Activated naive CD4-positive, alpha-beta T cell treated with Interleukin-2 at 50 U/mL for 16 hours (primary cell): ENCODE measurements around the gene LY6G6F.
"Not testable (repeated sequence)": the region's sequence is repeated elsewhere in the genome, so short reads cannot be mapped to it uniquely, and the experiment has no call there.

Experiments
- DNase-seq: peaks from one replicate; pipeline ENCODE4 v3.0.0-alpha.2; 2020

Gene LY6G6F

GRCh38 chr6:31702819-31703716 is 3.6 kb upstream of the LY6G6F start, which contains the start of gene ABHD16A:
TSS of gene ABHD16A (minus strand) at chr6:31703324. CDS start at chr6:31703281, 43 bp downstream.
- peak; percentile 96 for DNase-seq

DNA sequence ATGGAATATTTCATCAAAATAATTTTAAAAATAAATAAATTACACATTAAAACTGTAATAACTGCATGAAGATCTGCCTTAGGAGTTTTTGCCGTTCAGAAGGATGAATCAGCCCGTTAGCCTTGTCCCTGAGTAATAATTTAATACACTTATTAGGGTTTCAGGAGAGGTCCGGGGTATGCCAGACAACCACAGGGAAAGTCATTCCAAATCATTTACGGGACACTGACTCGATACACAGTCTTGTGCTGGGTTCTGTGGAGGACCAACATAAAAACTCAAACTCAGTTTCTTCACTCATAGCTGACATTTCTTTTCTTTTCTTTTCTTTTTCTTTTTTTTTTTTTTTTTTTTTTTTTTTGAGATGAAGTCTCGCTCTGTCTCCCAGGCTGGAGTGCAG is 735 bp upstream of the LY6G6F start:
- no peak for DNase-seq

DNA sequence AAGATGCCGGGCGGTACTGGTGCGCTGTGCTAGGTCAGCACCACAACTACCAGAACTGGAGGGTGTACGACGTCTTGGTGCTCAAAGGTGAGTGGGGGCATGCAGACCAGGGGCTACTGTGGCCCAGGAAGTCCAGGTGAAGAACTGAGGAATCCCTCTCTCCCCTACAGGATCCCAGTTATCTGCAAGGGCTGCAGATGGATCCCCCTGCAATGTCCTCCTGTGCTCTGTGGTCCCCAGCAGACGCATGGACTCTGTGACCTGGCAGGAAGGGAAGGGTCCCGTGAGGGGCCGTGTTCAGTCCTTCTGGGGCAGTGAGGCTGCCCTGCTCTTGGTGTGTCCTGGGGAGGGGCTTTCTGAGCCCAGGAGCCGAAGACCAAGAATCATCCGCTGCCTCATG is 1.0 kb downstream of the LY6G6F start:
- DNase-seq = no peak

- DNase-seq = no peak
Measured at GRCh38 chr6:31708224-31708623, 1.6 kb downstream of the LY6G6F start.

GRCh38 chr6:31709157-31709556 is 2.5 kb downstream of the LY6G6F start:
- not testable (repeated sequence) for DNase-seq

DNA sequence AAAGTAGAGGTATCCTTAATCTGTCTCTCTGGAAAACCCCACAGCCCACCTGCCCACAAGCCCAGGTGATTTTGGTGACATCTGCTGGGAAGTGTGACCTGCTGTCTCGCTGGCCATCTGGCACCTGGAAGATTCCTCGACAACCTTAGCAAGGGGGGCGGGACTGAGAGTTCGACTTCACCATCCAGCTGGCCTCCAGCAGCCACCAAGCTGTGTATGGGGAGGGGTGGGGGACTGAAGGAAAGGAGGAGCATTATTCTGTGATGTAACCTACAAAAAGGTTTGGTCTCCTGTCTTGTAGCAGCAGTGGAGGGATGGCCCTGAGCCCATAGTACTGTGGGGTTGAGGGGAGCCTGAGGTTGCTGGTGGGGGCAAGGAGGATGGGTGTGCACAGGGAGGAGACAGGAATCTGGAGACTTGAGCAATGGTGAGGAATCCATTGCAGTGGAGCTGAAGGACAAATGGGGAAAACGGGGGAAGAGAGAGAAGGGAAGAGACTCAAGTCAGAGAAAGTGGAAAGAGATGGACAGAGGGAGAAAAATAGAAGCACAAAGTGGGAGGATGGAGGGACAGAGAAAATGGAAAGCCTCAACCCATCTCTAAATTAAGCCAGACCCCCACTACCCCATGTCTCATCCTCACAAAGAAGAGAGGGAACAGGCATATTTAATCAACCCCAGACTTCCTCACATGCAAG is 4.0 kb downstream of the LY6G6F start:
- no peak for DNase-seq

DNA sequence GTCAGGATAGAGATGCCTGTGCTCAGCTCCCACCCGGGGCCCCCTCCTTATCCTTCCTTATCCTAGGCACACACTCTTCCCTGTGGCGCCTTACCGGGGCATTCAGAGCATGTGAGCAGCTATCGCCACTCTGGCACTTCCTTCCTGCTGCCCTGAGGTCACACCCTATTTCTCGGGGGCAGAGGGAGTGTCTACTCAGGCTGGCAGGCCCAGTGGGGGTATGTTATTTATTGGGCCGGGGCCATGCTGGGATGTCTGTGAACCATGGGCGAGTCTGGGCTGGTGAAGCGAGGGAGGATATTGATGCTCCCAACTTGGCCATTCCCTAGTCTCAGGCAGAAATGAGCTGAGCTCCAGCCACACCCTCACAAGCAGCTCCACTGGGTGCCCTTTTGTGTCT is 4.6 kb downstream of the LY6G6F start:
- DNase-seq = no peak

DNA sequence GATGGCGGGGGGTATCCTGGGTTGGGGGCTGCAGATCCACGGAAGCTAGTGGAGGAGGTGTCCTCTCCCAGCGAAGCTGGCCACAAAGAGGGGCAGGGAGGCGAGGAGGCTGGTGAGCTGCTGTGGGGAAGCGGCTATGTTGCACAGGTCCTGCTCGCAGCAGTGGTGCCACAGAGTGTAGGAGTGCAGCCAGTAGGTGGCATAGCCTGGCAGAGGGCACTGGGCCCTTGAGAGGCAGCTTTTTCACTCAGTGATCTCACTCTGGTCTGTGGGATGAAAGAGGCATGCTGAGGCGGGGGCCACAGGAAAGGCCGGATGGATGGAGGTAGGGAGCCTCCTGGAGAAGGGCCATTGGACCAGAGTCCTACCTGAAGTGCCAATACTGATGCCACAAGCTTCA is 5.6 kb downstream of the LY6G6F start:
- no peak for DNase-seq

- DNase-seq = no peak
Measured at GRCh38 chr6:31713465-31713864, 6.8 kb downstream of the LY6G6F start.

DNA sequence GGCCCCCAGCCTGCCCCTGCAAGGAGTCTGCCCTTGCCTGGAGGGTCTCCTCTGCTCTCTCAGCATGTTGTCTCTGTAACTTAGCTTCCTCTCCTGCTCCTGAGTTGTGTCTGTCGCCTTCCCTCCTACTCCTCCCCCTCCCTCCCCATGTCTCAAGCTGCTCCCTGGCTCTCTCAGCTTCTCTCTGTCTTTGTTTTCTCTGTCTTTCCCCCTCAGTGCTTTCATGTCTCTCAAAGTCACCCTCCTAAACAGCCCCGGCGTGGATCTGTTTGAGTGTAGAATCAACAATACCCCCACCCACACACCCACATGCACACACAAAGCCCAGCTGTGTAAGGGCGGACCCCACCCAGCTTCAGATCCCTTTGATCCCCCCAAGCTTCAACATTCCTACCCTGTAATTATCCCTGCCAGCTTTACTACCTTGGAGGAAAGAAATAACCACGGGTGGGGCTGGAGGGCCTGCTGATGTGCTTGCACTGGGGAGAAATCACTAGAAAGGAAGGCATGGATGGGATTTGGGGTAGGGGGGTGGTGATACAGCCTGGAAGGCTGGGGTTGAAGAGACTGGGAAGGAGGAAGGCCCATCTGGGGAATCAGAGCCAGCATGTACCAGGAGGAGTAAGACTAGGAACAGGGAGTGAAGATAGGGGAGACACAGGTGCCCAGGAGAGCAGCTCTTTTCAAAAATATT is 7.5 kb downstream of the LY6G6F start:
- DNase-seq = no peak

DNA sequence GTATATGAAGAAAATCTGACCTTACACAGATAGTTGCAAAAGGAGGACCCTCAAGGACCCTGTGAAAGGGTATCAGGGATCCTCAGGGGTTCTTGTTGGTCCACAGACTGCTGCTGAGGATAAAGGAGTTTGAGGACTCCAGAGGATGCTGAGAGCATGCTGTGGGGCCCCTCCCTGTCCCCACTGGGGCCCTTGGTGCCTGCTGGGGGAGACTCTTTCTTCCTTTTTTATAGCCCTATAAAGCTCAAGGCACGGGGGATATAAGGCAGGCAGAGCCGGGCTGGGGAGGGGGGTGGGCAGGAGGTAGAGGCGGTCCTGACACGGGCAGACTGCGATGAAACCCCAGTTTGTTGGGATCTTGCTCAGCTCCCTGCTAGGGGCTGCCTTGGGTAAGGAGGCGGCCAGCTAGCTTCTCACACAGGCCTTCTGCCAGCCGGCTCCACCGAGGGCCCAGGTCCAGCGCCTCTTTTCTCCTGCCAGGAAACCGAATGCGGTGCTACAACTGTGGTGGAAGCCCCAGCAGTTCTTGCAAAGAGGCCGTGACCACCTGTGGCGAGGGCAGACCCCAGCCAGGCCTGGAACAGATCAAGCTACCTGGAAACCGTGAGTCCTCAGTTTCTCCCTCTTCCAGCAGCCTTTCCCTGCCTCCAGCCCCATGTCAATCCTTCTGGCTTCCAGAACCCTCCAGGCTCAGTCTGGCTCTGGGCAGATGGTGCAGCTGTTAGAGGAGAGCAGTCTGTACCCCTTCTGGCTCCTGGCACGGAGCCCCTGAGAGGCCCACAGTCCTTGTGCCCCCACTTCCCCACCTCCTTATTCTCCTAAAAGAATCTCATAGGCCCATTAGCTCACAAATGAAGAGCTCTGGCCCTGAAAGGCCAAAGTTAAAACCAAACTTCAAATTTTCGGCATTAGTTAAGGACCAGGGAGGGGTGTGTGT is 8.6 kb downstream of the LY6G6F start, which contains the start of gene LY6G6D:
Gene LY6G6D (plus strand): TSS at position 327 of the 937 bp plus-strand sequence. CDS start 8 bp downstream, at position 335.
- DNase-seq = no peak

DNA sequence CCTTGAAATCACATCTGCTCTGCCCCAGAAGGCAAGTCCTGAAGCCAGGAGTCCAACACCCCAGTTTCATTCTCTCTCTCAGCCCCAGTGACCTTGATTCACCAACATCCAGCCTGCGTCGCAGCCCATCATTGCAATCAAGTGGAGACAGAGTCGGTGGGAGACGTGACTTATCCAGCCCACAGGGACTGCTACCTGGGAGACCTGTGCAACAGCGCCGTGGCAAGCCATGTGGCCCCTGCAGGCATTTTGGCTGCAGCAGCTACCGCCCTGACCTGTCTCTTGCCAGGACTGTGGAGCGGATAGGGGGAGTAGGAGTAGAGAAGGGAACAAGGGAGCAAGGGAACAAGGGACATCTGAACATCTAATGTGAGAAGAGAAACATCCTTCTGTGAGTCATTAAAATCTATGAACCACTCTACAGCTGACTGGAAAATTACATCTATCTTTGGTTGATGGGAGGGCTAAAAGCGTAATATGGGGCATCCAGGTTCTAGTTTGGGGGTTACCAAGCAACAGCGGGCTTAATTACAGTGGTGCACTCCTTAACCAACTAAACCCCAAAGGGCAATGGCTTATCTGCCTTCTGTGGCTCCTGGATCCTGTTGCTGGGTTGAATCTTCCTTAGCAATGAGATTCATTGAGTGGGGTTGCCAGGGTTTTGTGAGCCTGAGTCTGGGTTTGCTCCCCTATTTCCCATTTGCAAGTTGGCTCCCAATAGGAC is 11.0 kb downstream of the LY6G6F start:
- DNase-seq = no peak

GRCh38 chr6:31718265-31718664 is 11.6 kb downstream of the LY6G6F start:
- no peak for DNase-seq

GRCh38 chr6:31719001-31719400 is 12.3 kb downstream of the LY6G6F start:
- DNase-seq = no peak

DNA sequence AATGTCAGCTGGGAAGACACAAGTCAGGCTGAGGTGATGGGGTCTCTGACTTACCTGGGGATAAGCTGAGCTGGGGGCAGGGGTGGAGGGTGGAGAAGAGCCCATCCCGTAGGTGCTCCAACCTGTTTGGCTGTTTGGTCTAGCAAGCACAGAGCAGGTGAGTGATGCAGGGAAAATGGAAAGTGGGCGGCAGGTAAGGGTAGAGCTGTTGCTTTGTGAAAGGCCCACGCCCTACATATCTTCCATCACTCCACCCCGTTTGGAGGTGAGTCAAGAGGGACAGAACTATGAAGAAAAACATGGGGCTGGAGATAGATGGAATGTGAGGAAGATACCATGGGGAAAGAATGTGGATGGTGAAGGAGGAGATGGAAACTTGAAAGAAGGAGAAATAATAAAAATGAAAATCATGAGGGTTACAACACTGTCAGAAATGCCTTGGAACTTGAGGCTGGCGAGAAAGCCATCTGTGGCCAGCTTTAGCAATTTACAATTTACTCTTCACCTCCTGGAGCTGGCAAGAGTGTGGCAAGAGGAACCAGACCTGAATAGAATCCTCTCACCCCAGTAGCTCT is 13.6 kb downstream of the LY6G6F start:
- no peak for DNase-seq

- DNase-seq = no peak
Measured at GRCh38 chr6:31721351-31722020, 14.8 kb downstream of the LY6G6F start, which contains the start of gene LY6G6C. TSS of gene LY6G6C (minus strand) at chr6:31721746. CDS start at chr6:31721679, 67 bp downstream.

DNA sequence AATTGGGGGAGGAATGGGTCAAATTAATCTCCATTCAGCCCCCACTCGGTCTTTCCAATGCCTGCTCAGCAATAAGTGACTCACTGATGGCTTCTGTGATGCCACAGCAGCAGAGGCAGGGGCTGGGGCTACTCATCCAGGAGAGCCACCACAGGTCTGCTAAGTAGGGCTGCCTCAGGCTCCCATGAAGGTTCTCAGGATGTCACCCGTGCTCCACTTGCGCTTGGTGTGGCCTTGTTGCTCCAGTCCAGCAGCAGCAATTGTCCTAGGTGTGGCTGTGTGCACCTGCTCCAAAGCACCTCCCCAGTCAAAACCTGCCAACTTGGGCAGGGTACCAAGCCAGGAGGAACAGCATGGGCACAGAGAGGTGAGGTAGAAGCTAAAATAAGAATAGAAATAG is 15.5 kb downstream of the LY6G6F start:
- no peak for DNase-seq

- no peak for DNase-seq
Measured at GRCh38 chr6:31723245-31723979, 16.7 kb downstream of the LY6G6F start, which contains the start of gene MPIG6B. TSS of gene MPIG6B (plus strand) at chr6:31723373. CDS start at chr6:31723384, 11 bp downstream.

GRCh38 chr6:31723980-31724691 is 17.5 kb downstream of the LY6G6F start:
- DNase-seq = no peak
